GM19463 (cell line): ENCODE data around the gene MFAP3.

Experiments used
- ATAC-seq: cut with Tn5 transposase; IDR thresholded peaks from one replicate; pipeline ENCODE4 v1.9.1; 2021; ENCODE audit warnings: mild to moderate bottlenecking, moderate library complexity; ENCODE audit not compliant: unreplicated experiment

Gene MFAP3

GRCh38 chr5:154088801-154089200, 50.0 kb downstream of the MFAP3 start:
- ATAC-seq, result no peak

DNA sequence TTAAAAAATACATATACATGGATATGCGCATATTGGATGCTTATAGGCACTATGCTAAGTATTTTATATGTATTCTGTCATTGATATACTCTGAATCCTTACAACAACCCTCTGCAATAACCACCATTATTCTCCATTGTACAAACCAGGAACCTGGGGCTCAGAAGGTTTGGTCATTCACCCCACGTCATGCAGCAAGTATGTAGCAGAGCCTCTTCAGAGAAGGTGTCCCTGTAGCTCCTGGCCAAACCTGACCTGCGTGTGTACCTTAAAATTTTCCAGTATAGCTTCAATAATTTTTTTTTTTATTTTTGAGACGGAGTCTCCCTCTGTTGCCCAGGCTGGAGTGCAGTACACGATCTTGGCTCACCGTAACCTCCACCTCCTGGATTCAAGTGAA, 51.9 kb downstream of the MFAP3 start:
- no peak for ATAC-seq

DNA sequence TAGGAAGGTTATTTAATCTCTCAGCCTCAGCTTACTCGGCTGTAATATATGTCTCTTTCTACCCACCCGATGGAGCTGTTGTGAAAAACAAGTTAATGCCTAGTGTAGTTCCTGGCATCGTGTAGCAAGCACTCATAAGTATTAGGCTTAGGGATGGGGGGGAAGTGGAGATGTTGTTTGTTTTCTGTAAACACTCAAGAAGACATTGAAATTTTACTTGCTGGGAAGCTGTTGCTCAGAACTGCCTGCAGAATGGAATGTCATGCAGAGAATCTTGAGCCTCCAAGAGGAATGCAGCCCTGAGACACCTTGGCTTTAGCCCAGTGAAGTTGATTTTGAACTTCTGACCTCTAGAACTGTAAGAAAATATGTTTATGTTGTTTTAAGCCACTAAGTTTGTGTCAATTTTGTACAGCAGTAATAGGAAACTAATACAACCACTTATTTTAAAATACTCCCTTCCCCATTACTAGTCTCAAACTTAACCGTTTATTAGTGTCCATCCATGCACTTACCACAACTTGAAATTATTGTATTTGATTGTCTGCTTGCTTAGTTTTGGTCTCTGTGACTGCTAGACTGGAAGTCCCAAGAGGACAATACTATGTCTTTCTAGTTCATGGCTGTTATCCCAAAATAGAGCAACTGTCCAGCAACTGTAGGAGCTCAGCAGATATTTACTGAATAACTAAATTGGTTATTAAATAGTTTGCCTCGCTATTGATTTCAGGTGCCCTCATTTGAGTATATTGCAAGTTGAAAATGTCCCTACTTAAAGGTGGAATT, 53.8 kb downstream of the MFAP3 start:
- no peak for ATAC-seq

DNA sequence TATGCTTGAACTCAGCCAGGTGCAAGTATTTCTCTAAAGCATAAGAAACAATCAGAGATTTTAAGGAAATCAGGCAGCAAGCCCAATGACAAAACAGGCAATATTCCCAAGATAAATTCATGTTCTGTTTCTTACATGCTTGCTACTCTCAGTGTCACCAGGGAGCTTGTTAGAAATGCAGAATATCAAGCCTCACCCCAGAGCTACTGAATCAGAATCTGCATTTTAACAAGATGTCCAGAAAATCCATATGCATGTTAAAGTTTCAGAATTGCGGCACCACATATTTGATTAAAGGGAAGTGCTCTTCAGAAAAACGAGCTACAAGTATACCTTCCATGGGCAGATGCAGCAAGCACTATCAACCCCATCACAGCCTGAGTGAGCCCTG, 54.4 kb downstream of the MFAP3 start:
- no peak for ATAC-seq

DNA sequence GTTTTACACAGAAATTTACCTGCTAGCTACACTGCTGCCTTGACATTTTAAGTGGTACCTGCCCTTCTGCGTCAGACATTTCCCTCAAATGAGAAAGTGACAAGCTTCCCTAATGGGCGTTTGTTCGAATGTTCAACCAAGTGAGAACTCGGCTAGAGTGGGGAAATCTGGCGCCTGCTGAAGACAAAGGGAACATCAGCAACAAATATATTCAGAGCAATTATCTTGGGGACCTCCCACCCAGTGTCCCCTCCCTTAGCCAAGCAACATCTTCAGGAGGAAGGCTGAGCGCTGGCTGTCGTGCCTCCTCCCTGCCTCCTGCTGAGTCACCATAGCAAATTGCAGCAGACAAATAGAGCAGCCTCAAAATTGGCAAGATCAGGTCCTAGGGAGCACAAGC, 57.1 kb downstream of the MFAP3 start:
- ATAC-seq, result no peak

DNA sequence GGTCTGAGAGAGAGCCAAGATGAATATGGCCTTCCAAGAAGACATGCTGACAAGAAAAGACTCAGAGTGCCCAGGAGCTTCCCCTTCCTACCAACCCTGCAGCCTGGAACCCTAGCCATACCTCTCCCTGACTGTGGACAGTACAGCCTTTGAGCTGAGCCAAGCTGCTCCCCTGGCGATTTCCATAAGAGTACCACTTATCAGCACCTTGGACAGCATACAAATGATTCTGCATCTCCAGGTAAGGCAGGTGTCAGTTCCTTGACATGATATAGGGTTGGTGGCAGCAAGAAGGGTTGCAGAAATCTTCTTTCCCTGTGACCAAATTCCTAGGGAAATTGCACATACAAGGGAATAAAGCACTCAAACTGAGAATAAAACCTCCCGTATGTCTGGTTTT, 58.3 kb downstream of the MFAP3 start:
- no peak for ATAC-seq

DNA sequence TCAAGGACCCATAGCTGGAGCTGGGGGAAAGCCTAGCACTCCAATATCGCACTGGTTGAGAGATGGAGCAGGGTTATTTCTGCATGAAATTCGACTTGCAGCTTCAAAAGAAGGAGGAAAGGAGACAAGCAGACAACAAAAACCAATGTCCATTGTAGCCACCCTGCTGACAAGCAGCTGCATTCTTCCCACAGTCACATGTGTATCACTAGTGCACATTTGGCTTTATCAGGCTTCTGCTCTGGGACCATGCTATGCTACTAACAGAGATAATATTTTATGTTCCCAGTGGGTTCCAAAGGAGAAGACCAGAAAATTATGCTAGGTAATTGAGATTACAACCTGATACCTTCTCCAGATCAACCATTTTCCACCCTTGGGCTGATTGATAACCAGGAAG, 59.7 kb downstream of the MFAP3 start:
- no peak for ATAC-seq

GRCh38 chr5:154101184-154101583, 62.4 kb downstream of the MFAP3 start:
- no peak for ATAC-seq

DNA sequence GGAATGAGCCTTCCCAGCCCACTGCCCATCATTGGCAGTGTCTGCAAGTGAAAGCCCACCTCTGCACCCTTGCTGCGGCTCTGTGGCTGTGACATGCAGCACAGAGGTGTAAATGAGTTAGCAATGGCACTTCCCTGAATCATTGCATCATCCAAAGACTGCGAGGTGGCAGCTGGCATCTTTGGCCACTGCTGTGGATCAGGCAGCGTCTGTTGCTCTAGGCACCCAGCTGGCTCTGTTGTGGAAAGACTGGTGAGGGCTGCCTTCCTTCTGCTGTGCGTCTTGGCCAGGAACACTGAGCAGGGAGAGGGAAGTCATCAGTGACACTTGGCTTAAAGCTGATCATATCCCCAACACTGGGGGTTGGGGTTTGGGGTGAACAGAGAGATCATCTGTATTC, 64.5 kb downstream of the MFAP3 start:
- no peak for ATAC-seq
